Cardiac muscle cell (in vitro differentiated cells and primary cell): ENCODE data around the gene POLR1F. TPM values are rescaled to one million over a fixed set of nuclear protein-coding genes. Genes with fewer than 3 reads are reported as not detected.

Experiments used
- DNase-seq, 2 donors: peaks; one replicate each; pipeline versions ENCODE4 v3.0.0 to v3.0.0-alpha.2; 2010 to 2017; ENCODE audit warnings: low read depth in 1 of 2, low spot score in 1 of 2
- H3K27ac ChIP-seq: fragments of 200-600 bp; sonication (generic); 2 replicates; pipeline ENCODE4 v1.5.1; 2016
- H3K27me3 ChIP-seq: fragments of 200-600 bp; sonication (generic); 2 replicates; pipeline ENCODE4 v1.6.0; 2016; ENCODE audit warnings: control low read depth
- H3K36me3 ChIP-seq: fragments of 200-600 bp; sonication (generic); 2 replicates; pipeline ENCODE4 v1.5.1; 2016; ENCODE audit warnings: control low read depth
- H3K4me1 ChIP-seq: fragments of 200-600 bp; sonication (generic); 2 replicates; pipeline ENCODE4 v1.8.1; 2017; ENCODE audit warnings: low read depth, mild to moderate bottlenecking, mixed run types
- H3K4me3 ChIP-seq: fragments of 200-600 bp; sonication (generic); 2 replicates; pipeline ENCODE4 v1.5.1; 2016; ENCODE audit warnings: mild to moderate bottlenecking
- H3K9me3 ChIP-seq: fragments of 200-600 bp; sonication (generic); 2 replicates; pipeline ENCODE4 v1.5.1; 2017; ENCODE audit warnings: low read depth, mild to moderate bottlenecking, control low read depth
- CTCF ChIP-seq: IDR thresholded peaks from 2 replicates; pipeline ENCODE4 v1.5.1; 2012; ENCODE audit warnings: low read depth, mild to moderate bottlenecking, low read length
- polyA plus RNA-seq: library from polyadenylated mRNA; unstranded; fragments of >200 nt; fragmentation: Nextera tagmentation; extraction: Ambion mirVana; gene quantifications from 2 replicates; pipeline ENCODE4 v1.2.1, GENCODE V29; 2016
- total RNA-seq: library from RNA; depleted of rRNA; stranded (reverse); fragments of >200 nt; gene quantifications from 2 replicates; pipeline ENCODE4 v1.2.3, GENCODE V29; 2016

POLR1F gene, protein sequence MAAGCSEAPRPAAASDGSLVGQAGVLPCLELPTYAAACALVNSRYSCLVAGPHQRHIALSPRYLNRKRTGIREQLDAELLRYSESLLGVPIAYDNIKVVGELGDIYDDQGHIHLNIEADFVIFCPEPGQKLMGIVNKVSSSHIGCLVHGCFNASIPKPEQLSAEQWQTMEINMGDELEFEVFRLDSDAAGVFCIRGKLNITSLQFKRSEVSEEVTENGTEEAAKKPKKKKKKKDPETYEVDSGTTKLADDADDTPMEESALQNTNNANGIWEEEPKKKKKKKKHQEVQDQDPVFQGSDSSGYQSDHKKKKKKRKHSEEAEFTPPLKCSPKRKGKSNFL
- total RNA-seq = 9.1 and 9.2 TPM in 2 replicates
- 14.3 and 15.7 TPM in 2 replicates for polyA plus RNA-seq

DNA sequence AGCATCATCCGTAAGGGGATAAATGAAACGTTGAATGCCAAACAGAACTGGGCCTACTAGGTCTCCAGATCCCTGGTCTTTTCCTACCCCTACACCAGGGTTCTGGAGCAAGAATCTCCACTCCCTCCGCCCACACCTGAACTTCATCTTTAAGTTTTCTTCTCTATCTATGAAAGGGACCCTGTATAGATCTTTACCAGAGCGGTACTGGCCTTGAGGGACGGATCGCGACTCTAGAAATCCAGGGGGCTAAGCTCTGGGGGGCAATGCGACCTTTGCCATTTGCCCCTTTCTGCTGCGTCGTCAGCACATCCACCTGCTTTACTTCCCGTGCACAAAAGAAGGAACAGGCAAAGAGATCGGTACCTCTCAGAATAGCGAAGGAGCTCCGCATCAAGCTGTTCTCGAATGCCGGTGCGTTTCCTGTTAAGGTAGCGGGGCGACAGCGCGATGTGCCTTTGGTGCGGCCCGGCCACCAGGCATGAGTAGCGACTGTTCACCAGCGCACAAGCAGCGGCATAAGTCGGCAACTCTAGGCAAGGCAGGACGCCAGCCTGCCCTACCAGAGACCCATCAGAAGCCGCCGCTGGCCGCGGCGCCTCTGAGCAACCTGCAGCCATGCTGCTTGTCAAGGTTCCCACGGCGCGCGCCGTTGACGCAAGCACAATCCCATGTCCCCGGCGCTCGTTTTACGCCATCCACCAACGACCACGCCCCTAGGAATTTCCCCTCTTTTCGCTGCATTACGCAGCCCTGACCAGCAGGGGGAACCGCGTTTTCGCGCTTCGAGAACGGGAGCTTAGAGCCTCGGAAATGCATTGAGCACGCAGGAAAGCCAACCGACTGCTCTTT is at the start of gene POLR1F:
Gene POLR1F (minus strand): TSS at position 641 of the 852 bp plus-strand sequence. CDS start 21 bp downstream, at position 620.
- peak; percentile 97 to 98 for DNase-seq
- peak; percentile 92 for TF ChIP-seq CTCF

GRCh38 chr7:19754521-19755116 is 45.8 kb upstream of the POLR1F start:
- no peak overlapping the region for H3K27ac ChIP-seq
- no peaks in the 10 kb centered on the region for H3K27me3 ChIP-seq
- no peaks in the 10 kb centered on the region for H3K36me3 ChIP-seq
- TF ChIP-seq CTCF = peak; percentile 71
- no peak overlapping the region for H3K4me3 ChIP-seq
- no peaks in the 10 kb centered on the region for H3K9me3 ChIP-seq
- H3K4me1 ChIP-seq = no peaks in the 10 kb centered on the region
- peak; percentile 23 to 65 for DNase-seq

More for the DNA sequence above, at the start of gene POLR1F:
- Histone ChIP-seq H3K36me3 (no peaks in the 10 kb centered on the region), H3K9me3 (no peaks in the 10 kb centered on the region), H3K27ac (peak within 1 kb of the TSS; percentile 82), H3K4me3 (peak within 1 kb of the TSS; percentile 83), H3K27me3 (peaks cover 7% of the 10 kb centered on the region), H3K4me1 (peaks cover 6% of the 10 kb centered on the region)

DNA sequence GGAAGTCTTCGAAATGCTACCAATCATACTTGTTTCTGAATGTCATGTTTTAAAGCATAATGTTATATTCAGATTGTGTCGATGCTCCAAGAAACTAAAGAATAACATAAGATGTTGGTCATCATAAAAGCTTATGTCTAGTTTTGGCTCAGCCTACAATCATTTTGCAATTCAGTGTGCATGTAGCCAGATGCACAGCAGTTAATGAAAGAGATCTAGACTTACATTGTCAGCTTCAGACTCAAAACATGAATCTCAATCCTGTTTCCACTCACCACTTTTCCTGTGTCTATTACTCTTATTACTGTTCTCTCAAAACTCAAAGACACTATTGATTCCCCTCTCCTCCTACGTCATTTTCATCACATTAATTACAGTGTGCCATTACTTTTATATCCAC is 43.2 kb upstream of the POLR1F start:
- H3K4me1 ChIP-seq = no peaks in the 10 kb centered on the region
- no peak overlapping the region for H3K27ac ChIP-seq
- no peaks in the 10 kb centered on the region for H3K9me3 ChIP-seq
- TF ChIP-seq CTCF = no peak
- no peaks in the 10 kb centered on the region for H3K36me3 ChIP-seq
- DNase-seq = peak in 1 of 2 donors; percentile 13
- no peak overlapping the region for H3K4me3 ChIP-seq
- no peaks in the 10 kb centered on the region for H3K27me3 ChIP-seq

GRCh38 chr7:19749658-19750057 is 40.8 kb upstream of the POLR1F start:
- H3K4me3 ChIP-seq = no peak overlapping the region
- H3K9me3 ChIP-seq = no peaks in the 10 kb centered on the region
- no peak for TF ChIP-seq CTCF
- H3K4me1 ChIP-seq = no peaks in the 10 kb centered on the region
- peak in 1 of 2 donors; percentile 13 for DNase-seq
- H3K36me3 ChIP-seq = no peaks in the 10 kb centered on the region
- no peaks in the 10 kb centered on the region for H3K27me3 ChIP-seq
- no peak overlapping the region for H3K27ac ChIP-seq

DNA sequence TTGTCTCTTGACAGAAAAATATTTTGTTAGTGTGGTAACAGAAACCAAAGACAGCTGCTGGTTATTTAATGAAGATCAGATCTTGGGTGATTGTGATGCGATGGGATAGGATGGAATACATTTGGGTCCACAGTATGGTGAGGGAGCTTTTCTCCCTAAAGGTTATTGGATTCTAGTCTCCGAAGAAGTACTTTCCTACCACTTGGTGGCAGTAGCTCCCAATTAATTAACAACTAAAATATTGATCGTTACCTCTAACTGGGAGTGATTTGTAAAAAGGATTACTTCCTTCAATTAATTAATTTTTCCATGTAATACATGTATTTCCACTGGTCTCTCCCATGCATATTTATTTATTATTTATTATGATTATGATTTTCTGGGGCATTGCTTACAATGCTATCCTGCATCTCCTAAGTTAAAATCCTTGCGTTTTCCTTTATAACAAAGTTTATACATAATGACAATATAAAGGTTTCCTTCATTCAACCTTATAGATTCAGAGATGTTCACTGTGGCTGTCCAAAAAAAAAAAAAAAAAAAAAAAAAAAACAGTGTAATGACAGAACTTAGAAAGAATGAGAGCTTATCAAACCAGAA is 39.0 kb upstream of the POLR1F start:
- H3K9me3 ChIP-seq = no peaks in the 10 kb centered on the region
- DNase-seq = peak; percentile 52 to 58
- TF ChIP-seq CTCF = peak; percentile 54
- H3K36me3 ChIP-seq = no peaks in the 10 kb centered on the region
- no peak overlapping the region for H3K27ac ChIP-seq
- no peak overlapping the region for H3K4me3 ChIP-seq
- no peaks in the 10 kb centered on the region for H3K27me3 ChIP-seq
- H3K4me1 ChIP-seq = peaks cover 10% of the 10 kb centered on the region
